GM18505 (cell line): ENCODE measurements around the gene FOXJ1.

ENCODE experiments used
- ATAC-seq: cut with Tn5 transposase; IDR thresholded peaks from one replicate; pipeline ENCODE4 v1.9.1; 2021; ENCODE audit not compliant: unreplicated experiment
- POLR2A ChIP-seq: IDR thresholded peaks from 4 replicates; pipeline ENCODE4 v1.6.1; 2011; ENCODE audit warnings: borderline replicate concordance; ENCODE audit not compliant: insufficient read depth, insufficient read length; ENCODE audit errors: extremely low read depth

Gene FOXJ1

GRCh38 chr17:76134911-76135809 lies 5.9 kb downstream of the FOXJ1 start:
- TF ChIP-seq POLR2A: no peak
- no peak for ATAC-seq

GRCh38 chr17:76132574-76133338 lies 8.3 kb downstream of the FOXJ1 start:
- ATAC-seq: no peak
- no peak for TF ChIP-seq POLR2A

- TF ChIP-seq POLR2A: no peak
- ATAC-seq: no peak
Observed at GRCh38 chr17:76131692-76132573, 9.1 kb downstream of the FOXJ1 start.

- TF ChIP-seq POLR2A: no peak
- ATAC-seq: no peak
Observed at GRCh38 chr17:76131051-76131691, 9.9 kb downstream of the FOXJ1 start.

GRCh38 chr17:76130473-76130872 lies 10.6 kb downstream of the FOXJ1 start:
- no peak for TF ChIP-seq POLR2A
- no peak for ATAC-seq

- no peak for TF ChIP-seq POLR2A
- no peak for ATAC-seq
Observed at GRCh38 chr17:76125922-76126321, 15.1 kb downstream of the FOXJ1 start.

GRCh38 chr17:76125391-76125675 lies 15.7 kb downstream of the FOXJ1 start:
- no peak for TF ChIP-seq POLR2A
- no peak for ATAC-seq

GRCh38 chr17:76124582-76125390 lies 16.3 kb downstream of the FOXJ1 start:
- ATAC-seq: no peak

GRCh38 chr17:76123749-76124581 lies 17.1 kb downstream of the FOXJ1 start:
- no peak for ATAC-seq
- TF ChIP-seq POLR2A: no peak

More at GRCh38 chr17:76124582-76125390, 16.3 kb downstream of the FOXJ1 start:
- no peak for TF ChIP-seq POLR2A

GRCh38 chr17:76123191-76123499 lies 17.9 kb downstream of the FOXJ1 start:
- no peak for ATAC-seq
- no peak for TF ChIP-seq POLR2A

- no peak for ATAC-seq
- no peak for TF ChIP-seq POLR2A
Observed at GRCh38 chr17:76122431-76123190, 18.4 kb downstream of the FOXJ1 start.
